ENCODE results near the gene MMP11.

Gene MMP11

DNA sequence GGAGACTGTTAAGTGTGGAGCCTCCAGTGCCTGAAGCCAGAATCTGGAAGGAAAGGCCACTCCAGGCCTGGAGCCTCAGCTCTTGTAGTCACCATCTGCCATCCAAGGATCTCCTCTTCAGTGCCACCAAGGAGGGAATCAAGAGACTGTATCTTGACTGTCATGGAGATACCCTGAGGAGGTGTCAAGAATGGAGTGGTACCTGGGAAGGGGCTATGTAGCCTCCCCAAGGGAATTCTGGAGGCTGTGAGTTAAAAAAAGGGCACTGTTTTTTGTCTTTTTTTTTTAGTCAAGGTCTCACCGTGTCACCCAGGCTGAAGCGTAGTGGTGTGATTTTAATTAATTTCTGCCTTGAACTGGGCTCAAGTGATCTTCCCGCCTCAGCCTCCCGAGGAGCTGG is 13.1 kb upstream of the MMP11 start:
- TF ChIP-seq, protein P1, sequence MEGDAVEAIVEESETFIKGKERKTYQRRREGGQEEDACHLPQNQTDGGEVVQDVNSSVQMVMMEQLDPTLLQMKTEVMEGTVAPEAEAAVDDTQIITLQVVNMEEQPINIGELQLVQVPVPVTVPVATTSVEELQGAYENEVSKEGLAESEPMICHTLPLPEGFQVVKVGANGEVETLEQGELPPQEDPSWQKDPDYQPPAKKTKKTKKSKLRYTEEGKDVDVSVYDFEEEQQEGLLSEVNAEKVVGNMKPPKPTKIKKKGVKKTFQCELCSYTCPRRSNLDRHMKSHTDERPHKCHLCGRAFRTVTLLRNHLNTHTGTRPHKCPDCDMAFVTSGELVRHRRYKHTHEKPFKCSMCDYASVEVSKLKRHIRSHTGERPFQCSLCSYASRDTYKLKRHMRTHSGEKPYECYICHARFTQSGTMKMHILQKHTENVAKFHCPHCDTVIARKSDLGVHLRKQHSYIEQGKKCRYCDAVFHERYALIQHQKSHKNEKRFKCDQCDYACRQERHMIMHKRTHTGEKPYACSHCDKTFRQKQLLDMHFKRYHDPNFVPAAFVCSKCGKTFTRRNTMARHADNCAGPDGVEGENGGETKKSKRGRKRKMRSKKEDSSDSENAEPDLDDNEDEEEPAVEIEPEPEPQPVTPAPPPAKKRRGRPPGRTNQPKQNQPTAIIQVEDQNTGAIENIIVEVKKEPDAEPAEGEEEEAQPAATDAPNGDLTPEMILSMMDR (IDR thresholded peaks at IDR 0.05; ENCODE audit: control insufficient read depth, insufficient read depth, low read depth, low read length, missing control alignments) = no peak
- no peak for DNase-seq (ENCODE audit: low read depth)
- no peak overlapping the region for H3K4me3 ChIP-seq (ENCODE audit: control insufficient read depth, low read depth, low read length)

DNA sequence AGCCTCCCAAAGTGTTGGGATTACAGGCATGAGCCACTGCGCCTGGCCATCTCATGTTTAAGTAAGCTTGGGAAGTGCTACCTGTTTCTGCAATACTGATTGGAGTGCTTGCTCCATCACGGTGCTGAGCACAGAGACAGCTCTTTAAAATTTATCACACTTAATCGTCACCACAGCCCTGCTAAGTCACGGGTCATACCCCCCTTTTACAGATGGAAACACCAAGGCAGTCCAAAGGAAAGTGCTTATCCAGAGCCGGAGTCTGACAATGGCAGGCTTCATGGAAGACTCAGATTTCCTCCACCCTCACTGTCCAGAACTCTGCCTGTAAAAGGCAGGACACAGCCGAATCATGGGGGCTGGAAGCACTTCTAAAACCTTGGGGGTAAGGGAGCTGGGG is 12.6 kb upstream of the MMP11 start:
- no peak for DNase-seq (ENCODE audit: low read depth)
- no peak overlapping the region for H3K4me3 ChIP-seq (ENCODE audit: control insufficient read depth, low read depth, low read length)
- TF ChIP-seq, protein P1 (IDR thresholded peaks at IDR 0.05; ENCODE audit: control insufficient read depth, insufficient read depth, low read depth, low read length, missing control alignments) = no peak

DNA sequence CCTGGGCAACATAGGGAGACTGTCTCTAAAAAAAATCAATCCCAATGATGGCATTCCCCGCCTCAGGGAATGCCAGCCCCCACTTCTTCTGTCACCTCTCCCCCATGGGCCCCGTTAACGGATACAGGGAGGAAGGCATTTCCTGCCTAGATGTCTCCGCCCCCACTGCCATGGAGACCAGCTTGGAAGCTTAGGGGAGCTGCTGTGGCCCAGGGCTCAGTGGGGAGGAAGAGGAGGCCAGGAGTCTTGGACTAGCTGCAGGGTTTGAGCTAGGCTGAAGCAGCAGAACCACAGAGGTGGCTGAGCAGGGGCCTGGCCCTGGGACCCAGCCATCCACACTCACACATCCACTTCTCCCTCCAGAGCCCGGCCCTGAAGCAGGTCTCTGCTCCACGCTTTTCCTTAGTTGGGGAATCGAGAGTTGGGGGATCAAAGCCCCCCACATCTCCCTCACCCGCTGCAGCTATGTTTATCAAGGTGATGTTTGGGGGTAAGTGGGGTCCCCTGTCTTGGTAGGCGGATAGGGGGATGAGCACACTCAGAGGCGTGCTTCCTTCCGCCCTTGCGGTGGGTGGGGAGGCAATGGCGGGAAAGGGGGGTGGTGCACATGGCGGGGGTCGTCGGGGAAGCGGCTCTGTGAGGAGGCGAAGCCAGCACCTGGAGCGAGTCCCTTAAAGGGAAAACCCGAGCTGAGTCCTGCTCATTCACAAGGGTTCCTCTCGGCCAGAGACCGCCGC is 9.6 kb upstream of the MMP11 start, which contains the start of gene C22orf15:
C22orf15 (plus strand) TSS at position 149 of the 737 bp plus-strand sequence; CDS start at position 466, 317 bp downstream.
- DNase-seq (ENCODE audit: low read depth) = no peak
- TF ChIP-seq, protein P1 (IDR thresholded peaks at IDR 0.05; ENCODE audit: control insufficient read depth, insufficient read depth, low read depth, low read length, missing control alignments) = no peak
- H3K4me3 ChIP-seq (ENCODE audit: control insufficient read depth, low read depth, low read length) = no peak within 1 kb of the TSS

DNA sequence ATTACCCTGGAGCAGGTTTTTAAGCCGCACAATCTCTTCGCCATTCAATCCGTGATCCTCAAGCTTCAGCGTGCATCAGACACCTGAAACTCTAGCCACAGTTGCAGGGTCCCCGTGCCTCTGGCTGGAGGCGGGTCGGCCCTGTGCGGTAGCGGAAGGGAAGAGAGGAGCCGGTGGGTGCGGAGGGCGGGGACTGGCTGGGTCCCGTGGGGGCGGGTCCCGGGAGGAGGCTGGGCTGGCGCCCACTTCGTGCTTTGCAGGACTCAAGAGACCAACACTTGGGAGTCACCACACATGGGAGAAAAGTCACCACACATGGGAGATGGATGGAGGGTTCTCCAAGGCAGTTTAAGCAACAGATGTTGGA is 9.1 kb upstream of the MMP11 start:
- H3K4me3 ChIP-seq (ENCODE audit: control insufficient read depth, low read depth, low read length) = no peak overlapping the region
- TF ChIP-seq, protein P1 (IDR thresholded peaks at IDR 0.05; ENCODE audit: control insufficient read depth, insufficient read depth, low read depth, low read length, missing control alignments) = no peak
- DNase-seq (ENCODE audit: low read depth) = no peak

DNA sequence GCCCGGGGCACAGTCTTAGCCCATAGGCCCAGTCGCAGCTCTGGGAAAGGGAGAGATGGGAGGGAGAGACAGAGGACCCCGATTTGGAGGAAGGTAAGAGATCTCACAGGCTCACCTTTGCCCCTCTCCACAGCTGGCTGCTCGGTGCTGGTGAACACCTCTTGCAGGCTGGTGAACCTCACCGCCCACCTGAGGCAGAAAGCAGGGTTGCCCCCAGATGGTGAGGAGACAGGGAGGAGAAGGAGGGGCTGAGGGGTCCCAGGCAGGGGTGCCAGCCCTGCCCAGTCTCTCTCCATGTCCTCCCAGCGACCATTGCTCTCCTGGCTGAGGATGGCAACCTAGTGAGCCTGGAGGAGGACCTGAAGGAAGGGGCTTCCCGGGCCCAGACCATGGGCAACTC is 8.7 kb upstream of the MMP11 start:
- no peak for DNase-seq (ENCODE audit: low read depth)
- no peak overlapping the region for H3K4me3 ChIP-seq (ENCODE audit: control insufficient read depth, low read depth, low read length)
- TF ChIP-seq, protein P1 (IDR thresholded peaks at IDR 0.05; ENCODE audit: control insufficient read depth, insufficient read depth, low read depth, low read length, missing control alignments) = no peak

DNA sequence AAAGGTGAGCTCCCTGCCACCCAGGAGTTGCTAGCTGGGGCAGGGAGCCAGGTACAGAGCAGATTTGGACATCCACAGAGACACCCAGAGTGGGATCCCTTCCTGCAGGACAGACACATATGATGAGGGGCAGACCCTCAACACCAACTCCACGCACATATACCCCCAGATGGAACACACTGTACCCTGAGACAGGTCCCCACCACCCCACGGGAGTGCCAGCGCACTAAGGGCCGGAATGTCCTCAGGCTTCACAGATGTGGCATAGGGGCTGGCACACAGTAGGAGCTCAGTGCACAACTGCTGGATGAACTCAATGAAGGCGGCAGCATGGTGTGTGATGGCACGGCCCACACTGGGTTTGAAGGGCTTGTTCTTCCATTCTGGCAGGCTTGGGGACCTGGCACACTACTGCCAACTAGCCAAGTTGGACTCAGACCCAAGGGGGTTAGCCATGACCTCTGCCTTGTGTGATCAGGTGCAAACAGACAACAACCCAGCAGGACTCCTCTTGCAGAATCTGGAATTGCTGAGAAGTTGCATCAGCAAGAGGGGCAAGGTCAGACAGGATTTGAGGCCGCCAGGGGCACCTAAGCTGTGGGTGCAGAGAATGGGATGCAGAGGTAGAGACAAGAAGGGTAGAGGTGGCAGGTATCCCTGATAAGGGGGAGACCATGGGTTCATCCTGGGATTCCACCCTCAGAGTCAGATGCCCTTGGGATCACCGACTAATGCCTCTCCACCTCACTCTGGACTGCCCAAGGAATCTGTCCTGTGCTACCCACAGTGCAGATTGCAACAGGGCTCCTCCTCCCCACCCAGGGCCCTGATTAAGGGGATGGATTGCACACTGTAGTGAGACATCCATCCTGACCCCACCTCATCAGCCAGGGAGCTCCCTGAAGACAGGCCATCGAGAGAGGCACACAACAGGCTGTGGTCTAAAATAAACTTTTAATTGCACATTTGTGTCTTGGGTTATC is 7.5 kb upstream of the MMP11 start:
- TF ChIP-seq, protein P1 (IDR thresholded peaks at IDR 0.05; ENCODE audit: control insufficient read depth, insufficient read depth, low read depth, low read length, missing control alignments) = no peak
- no peak for DNase-seq (ENCODE audit: low read depth)
- no peak overlapping the region for H3K4me3 ChIP-seq (ENCODE audit: control insufficient read depth, low read depth, low read length)

Measured in AG09309 (cell line).